Measurements from ENCODE around the gene SLC29A3.
A peak's percentile ranks its signal among the peaks of the same experiment; 100 is the strongest.
"Not testable (repeated sequence)": the region's sequence is repeated elsewhere in the genome, so short reads cannot be mapped to it uniquely, and the experiment has no call there.

Gene SLC29A3

GRCh38 chr10:71346731-71347130, 27.7 kb downstream of the SLC29A3 start:
- DNase-seq (no peak), ATAC-seq (replicated peaks) (no peak)
- Mint-ChIP-seq H3K36me3 (peaks cover 3 to 5% of the 10 kb centered on the region in 2 donors), H3K4me3 (no peak overlapping the region), H3K27me3 (no peaks in the 10 kb centered on the region), H3K4me1 (peaks cover 7 to 11% of the 10 kb centered on the region in 2 donors), H3K27ac (no peak overlapping the region), H3K9me3 (no peaks in the 10 kb centered on the region)

GRCh38 chr10:71347587-71348395, 28.7 kb downstream of the SLC29A3 start:
- Mint-ChIP-seq H3K27me3 (no peaks in the 10 kb centered on the region), H3K27ac (no peak overlapping the region), H3K4me3 (no peak overlapping the region), H3K9me3 (no peaks in the 10 kb centered on the region), H3K36me3 (peaks cover 3 to 5% of the 10 kb centered on the region in 2 donors), H3K4me1 (peaks cover 7 to 11% of the 10 kb centered on the region in 2 donors)
- DNase-seq = no peak
- ATAC-seq (replicated peaks) = no peak

- H3K4me1 Mint-ChIP-seq = peaks cover under 1 to 5% of the 10 kb centered on the region in 2 donors
These were observed 29.8 kb downstream of the SLC29A3 start for GRCh38 chr10:71348850-71349249.

GRCh38 chr10:71349406-71349805, 30.3 kb downstream of the SLC29A3 start:
- no peak overlapping the region for H3K4me3 Mint-ChIP-seq
- no peak overlapping the region for H3K27ac Mint-ChIP-seq
- H3K4me1 Mint-ChIP-seq = peaks cover 0 to 3% of the 10 kb centered on the region in 2 donors
- DNase-seq = no peak
- no peak for ATAC-seq (replicated peaks)
- H3K36me3 Mint-ChIP-seq = peaks cover 3 to 5% of the 10 kb centered on the region in 2 donors
- H3K27me3 Mint-ChIP-seq = no peaks in the 10 kb centered on the region
- H3K9me3 Mint-ChIP-seq = no peaks in the 10 kb centered on the region

More at GRCh38 chr10:71348850-71349249, 29.8 kb downstream of the SLC29A3 start:
- H3K27me3 Mint-ChIP-seq = no peaks in the 10 kb centered on the region
- peaks cover 3 to 5% of the 10 kb centered on the region in 2 donors for H3K36me3 Mint-ChIP-seq
- ATAC-seq (replicated peaks) (no peak), DNase-seq (no peak)
- H3K4me3 Mint-ChIP-seq = no peak overlapping the region
- no peaks in the 10 kb centered on the region for H3K9me3 Mint-ChIP-seq
- H3K27ac Mint-ChIP-seq = no peak overlapping the region

DNA sequence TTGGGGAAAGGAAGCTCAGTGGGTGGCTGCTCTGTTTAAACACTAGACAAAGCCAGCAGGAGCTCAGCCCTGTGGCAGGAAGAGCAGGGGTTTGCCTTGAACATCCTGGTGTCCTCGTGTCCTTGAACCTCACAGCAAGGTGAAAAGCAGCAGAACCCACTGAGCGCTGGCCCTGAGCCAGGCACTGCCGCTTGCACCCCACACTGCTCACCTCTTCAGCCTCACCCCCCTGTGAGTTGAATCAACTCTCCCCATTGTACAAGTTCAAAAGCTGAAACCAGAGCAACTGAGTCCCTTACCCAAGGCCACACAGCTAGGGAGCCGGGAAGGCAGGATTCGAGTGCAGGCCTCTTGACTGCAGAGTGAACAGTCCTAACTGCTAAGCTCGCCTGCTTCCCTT, 32.0 kb downstream of the SLC29A3 start:
- H3K4me3 Mint-ChIP-seq = no peak overlapping the region
- no peak for DNase-seq
- H3K4me1 Mint-ChIP-seq = peaks cover 0 to 3% of the 10 kb centered on the region in 2 donors
- peaks cover 3 to 5% of the 10 kb centered on the region in 2 donors for H3K36me3 Mint-ChIP-seq
- ATAC-seq (replicated peaks) = no peak
- no peaks in the 10 kb centered on the region for H3K27me3 Mint-ChIP-seq
- peak overlapping the region; percentile 59 for H3K27ac Mint-ChIP-seq
- H3K9me3 Mint-ChIP-seq = no peaks in the 10 kb centered on the region

DNA sequence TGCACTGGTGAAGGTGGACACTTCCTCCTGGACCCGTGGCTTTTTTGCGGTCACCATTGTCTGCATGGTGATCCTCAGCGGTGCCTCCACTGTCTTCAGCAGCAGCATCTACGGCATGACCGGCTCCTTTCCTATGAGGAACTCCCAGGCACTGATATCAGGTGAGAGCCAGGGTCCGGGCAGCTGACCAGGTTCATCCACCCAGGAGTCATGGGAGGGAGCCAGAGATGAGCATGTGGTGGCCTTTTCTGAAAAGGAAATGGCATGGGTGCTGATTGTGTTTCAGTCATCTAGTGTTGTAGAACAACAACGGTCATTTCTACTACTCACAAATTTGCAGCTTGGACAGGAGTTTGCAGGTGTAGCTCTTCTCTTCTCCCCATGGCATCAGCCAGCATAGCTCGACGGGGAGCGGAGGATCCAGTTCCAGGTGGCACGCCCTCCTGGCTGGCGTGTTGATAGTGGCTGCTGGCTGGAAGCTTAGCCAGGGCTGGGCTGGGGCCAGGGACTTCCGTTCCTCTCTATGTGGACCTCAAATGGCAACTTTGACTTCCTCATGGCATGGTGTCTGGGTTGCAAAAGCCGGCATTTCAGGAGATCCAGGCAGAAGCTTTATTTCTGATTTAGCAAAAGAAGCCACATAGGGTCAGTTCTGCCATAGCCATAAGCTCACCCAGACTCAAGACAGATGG, 32.7 kb downstream of the SLC29A3 start:
- DNase-seq = no peak
- H3K36me3 Mint-ChIP-seq = peaks cover 3 to 5% of the 10 kb centered on the region in 2 donors

GRCh38 chr10:71353639-71354038, 34.6 kb downstream of the SLC29A3 start:
- Mint-ChIP-seq H3K4me1 (peaks cover 8% of the 10 kb centered on the region in 2 donors), H3K36me3 (peaks cover 3 to 5% of the 10 kb centered on the region in 2 donors), H3K9me3 (no peaks in the 10 kb centered on the region), H3K27me3 (no peaks in the 10 kb centered on the region), H3K4me3 (no peak overlapping the region), H3K27ac (no peak overlapping the region)
- ATAC-seq (replicated peaks) (no peak), DNase-seq (no peak)

More for the DNA sequence above, 32.7 kb downstream of the SLC29A3 start:
- peaks cover 0 to 3% of the 10 kb centered on the region in 2 donors for H3K4me1 Mint-ChIP-seq
- no peaks in the 10 kb centered on the region for H3K27me3 Mint-ChIP-seq
- no peak overlapping the region for H3K4me3 Mint-ChIP-seq
- no peaks in the 10 kb centered on the region for H3K9me3 Mint-ChIP-seq
- no peak for ATAC-seq (replicated peaks)
- no peak overlapping the region for H3K27ac Mint-ChIP-seq

- no peaks in the 10 kb centered on the region for H3K27me3 Mint-ChIP-seq
- no peak overlapping the region for H3K27ac Mint-ChIP-seq
- peaks cover 13 to 19% of the 10 kb centered on the region in 2 donors for H3K4me1 Mint-ChIP-seq
- no peak overlapping the region for H3K4me3 Mint-ChIP-seq
- H3K36me3 Mint-ChIP-seq = peaks cover 4% of the 10 kb centered on the region in 2 donors
- no peak for ATAC-seq (replicated peaks)
- DNase-seq = no peak
- H3K9me3 Mint-ChIP-seq = peaks cover 0 to 2% of the 10 kb centered on the region in 2 donors
These were observed 35.7 kb downstream of the SLC29A3 start for GRCh38 chr10:71354776-71355175.

- ATAC-seq (replicated peaks) (no peak), DNase-seq (no peak)
- H3K9me3 Mint-ChIP-seq = peaks cover 0 to 2% of the 10 kb centered on the region in 2 donors
- H3K27ac Mint-ChIP-seq = no peak overlapping the region
- peaks cover 3 to 4% of the 10 kb centered on the region in 2 donors for H3K36me3 Mint-ChIP-seq
- H3K27me3 Mint-ChIP-seq = no peaks in the 10 kb centered on the region
- peaks cover 14 to 23% of the 10 kb centered on the region in 2 donors for H3K4me1 Mint-ChIP-seq
- no peak overlapping the region for H3K4me3 Mint-ChIP-seq
These were observed 36.8 kb downstream of the SLC29A3 start for GRCh38 chr10:71355886-71356285.

DNA sequence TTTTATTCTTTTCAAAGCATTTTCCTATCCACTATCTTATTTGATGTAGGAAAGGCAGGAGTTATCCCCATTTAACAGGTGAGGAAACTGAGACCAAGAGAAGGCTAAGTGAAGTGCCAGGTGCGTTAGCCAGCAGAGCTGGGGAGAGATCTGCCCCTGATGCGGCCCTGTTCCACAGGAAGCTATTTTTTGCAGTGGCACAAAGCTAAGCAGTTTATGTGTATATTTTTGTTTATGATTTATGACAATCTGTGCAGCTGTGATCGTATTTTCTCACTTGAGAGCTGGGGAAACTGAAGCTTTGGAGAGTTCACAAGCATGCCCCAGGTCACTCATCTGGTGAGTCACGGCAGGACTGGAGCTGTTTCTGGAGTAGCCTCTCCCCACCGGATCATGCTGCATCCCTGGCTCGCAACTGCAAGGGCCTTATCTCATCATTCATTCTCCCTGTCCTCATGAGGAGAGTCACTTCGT, 38.8 kb downstream of the SLC29A3 start:
- Mint-ChIP-seq H3K27me3 (no peaks in the 10 kb centered on the region), H3K9me3 (peaks cover 0 to 2% of the 10 kb centered on the region in 2 donors), H3K4me3 (no peak overlapping the region), H3K36me3 (peaks cover 8 to 14% of the 10 kb centered on the region in 2 donors), H3K27ac (peak overlapping the region; percentile 57), H3K4me1 (peaks cover 14 to 23% of the 10 kb centered on the region in 2 donors)
- no peak for ATAC-seq (replicated peaks)
- DNase-seq = no peak

- Mint-ChIP-seq H3K9me3 (peaks cover 0 to 2% of the 10 kb centered on the region in 2 donors), H3K4me3 (no peak overlapping the region), H3K27ac (peak overlapping the region; percentile 57), H3K4me1 (peaks cover 14 to 23% of the 10 kb centered on the region in 2 donors), H3K27me3 (no peaks in the 10 kb centered on the region), H3K36me3 (peaks cover 8 to 14% of the 10 kb centered on the region in 2 donors)
- DNase-seq (no peak), ATAC-seq (replicated peaks) (no peak)
These were observed 39.2 kb downstream of the SLC29A3 start for GRCh38 chr10:71358277-71358676.

- not testable (repeated sequence) for DNase-seq, H3K27me3 Mint-ChIP-seq, H3K9me3 Mint-ChIP-seq, H3K4me3 Mint-ChIP-seq
- Mint-ChIP-seq H3K36me3 (peaks cover 8 to 14% of the 10 kb centered on the region in 2 donors), H3K27ac (peak overlapping the region; percentile 96), H3K4me1 (peaks cover 14 to 23% of the 10 kb centered on the region in 2 donors)
- peak in 1 of 2 donors; percentile 8 for ATAC-seq (replicated peaks)
These were observed 39.8 kb downstream of the SLC29A3 start for GRCh38 chr10:71358906-71359305.

DNA sequence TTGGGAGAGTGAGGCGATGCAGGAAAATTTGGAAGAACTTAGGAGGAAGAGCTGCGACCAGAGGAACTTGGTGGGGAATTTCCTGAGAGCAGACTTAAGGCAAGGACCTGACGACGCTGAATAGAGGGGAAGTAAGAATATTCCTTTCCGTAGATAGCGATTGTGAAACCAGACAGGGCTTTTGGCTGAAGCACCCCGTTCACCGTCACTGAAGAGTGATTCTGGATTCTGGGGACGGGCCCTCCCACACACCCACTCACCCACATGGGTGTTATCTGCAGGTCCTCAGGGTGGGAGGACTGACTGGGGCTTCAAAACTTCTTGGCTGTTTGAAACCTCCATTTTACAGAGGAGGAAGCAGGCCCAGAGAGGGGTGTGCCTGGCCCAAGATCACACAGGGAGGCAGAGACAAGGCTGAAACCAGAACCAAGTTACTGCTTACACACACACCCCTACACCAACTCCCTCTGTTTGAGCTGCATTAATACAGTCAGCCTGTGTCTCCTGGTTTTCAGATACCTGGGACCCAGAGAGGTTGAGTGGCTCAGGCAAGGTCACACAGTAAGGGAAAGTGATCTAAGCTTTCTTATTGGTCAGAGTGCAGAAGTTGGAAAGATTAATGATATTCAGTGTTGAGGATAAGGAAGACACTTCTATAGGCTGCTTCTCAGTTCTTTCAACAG, 40.4 kb downstream of the SLC29A3 start:
- ATAC-seq (replicated peaks) = peak; percentile 94 to 95
- peak overlapping the region; percentile 96 for H3K27ac Mint-ChIP-seq

GRCh38 chr10:71360735-71361134, 41.7 kb downstream of the SLC29A3 start:
- peaks cover 14 to 23% of the 10 kb centered on the region in 2 donors for H3K4me1 Mint-ChIP-seq
- no peak for DNase-seq
- no peak overlapping the region for H3K27ac Mint-ChIP-seq
- H3K36me3 Mint-ChIP-seq = peaks cover 8 to 24% of the 10 kb centered on the region in 2 donors
- ATAC-seq (replicated peaks) = no peak
- H3K27me3 Mint-ChIP-seq = no peaks in the 10 kb centered on the region
- H3K4me3 Mint-ChIP-seq = no peak overlapping the region
- peaks cover 0 to 2% of the 10 kb centered on the region in 2 donors for H3K9me3 Mint-ChIP-seq

More for the DNA sequence above, 40.4 kb downstream of the SLC29A3 start:
- peaks cover 14 to 23% of the 10 kb centered on the region in 2 donors for H3K4me1 Mint-ChIP-seq
- H3K36me3 Mint-ChIP-seq = peaks cover 8 to 17% of the 10 kb centered on the region in 2 donors
- H3K9me3 Mint-ChIP-seq = peaks cover 0 to 2% of the 10 kb centered on the region in 2 donors
- H3K4me3 Mint-ChIP-seq = peak overlapping the region; percentile 22 to 44
- H3K27me3 Mint-ChIP-seq = no peaks in the 10 kb centered on the region
- DNase-seq = peak; percentile 74

All from stimulated activated naive B cell treated with anti-CD40 and anti-IgM and Interleukin-4, amounts not matched to agents 10 μg/mL and 1 μg/mL and 100 μg/mL, for 72 hours (primary cell).